Esophagus squamous epithelium (tissue), 5 donors: ENCODE data around the gene SLC25A44. TPM values are rescaled to one million over a fixed set of nuclear protein-coding genes. Genes with fewer than 3 reads are reported as not detected.

Experiments
- DNase-seq: peaks from one replicate; lab custom pipeline; 2025; lab: John Stamatoyannopoulos, UW
- H3K27ac ChIP-seq, 4 donors: fragments of 200-600 bp; sonication (generic); one replicate each; pipeline ENCODE4 v1.5.1; 2016 to 2019; ENCODE audit warnings: mild to moderate bottlenecking in 1 of 4
- H3K27me3 ChIP-seq, 4 donors: fragments of 200-600 bp; sonication (generic); 1 replicate in 3 of 4; 2 replicates in 1 of 4; pipeline versions ENCODE4 v1.5.1 to v1.6.0; 2017 to 2021; ENCODE audit warnings: antibody characterized with exemption in 1 of 4
- H3K36me3 ChIP-seq, 3 donors: fragments of 200-600 bp; sonication (generic); one replicate each; pipeline ENCODE4 v1.5.1; 2016 to 2019
- H3K4me1 ChIP-seq, 3 donors: fragments of 200-600 bp; sonication (generic); one replicate each; pipeline ENCODE4 v1.5.1; 2017 to 2019
- H3K4me3 ChIP-seq, 4 donors: fragments of 200-600 bp; sonication (generic); 1 replicate in 3 of 4; 2 replicates in 1 of 4; pipeline ENCODE4 v1.5.1; 2016 to 2019; ENCODE audit warnings: mild to moderate bottlenecking in 2 of 4, moderate library complexity in 1 of 4
- H3K9me3 ChIP-seq, 3 donors: fragments of 200-600 bp; sonication (generic); one replicate each; pipeline ENCODE4 v1.5.1; 2016 to 2019
- CTCF ChIP-seq, 6 experiments: fragments of 450-650 bp in 4 of 6; fragments of 200-600 bp in 2 of 6; sonication (generic) in 2 of 6; IDR thresholded peaks; one replicate each; pipeline ENCODE4 v1.5.1; 2016 to 2019; ENCODE audit warnings: antibody characterized with exemption in 6 of 6, mild to moderate bottlenecking in 4 of 6, moderate library complexity in 4 of 6
- POLR2A ChIP-seq, 4 donors: fragments of 450-650 bp; IDR thresholded peaks; one replicate each; pipeline ENCODE4 v1.6.1; 2017; ENCODE audit warnings: antibody characterized with exemption in 4 of 4, mild to moderate bottlenecking in 4 of 4, moderate library complexity in 3 of 4
- WGBS, 2 donors: methylation state at CpG; one replicate each; pipeline ENCODE4 v1.1.5; 2018; 5-methylcytosine and 5-hydroxymethylcytosine counted together
- intact Hi-C: fragments of 100-400 bp; cut with DNase I; formaldehyde crosslinking; loops from one replicate; pipeline ENCODE4 v1.15.0; 2022
- total RNA-seq, 4 donors: library from RNA; depleted of rRNA; stranded (reverse); fragments of >200 nt; gene quantifications; one replicate each; pipeline ENCODE4 v1.1.0, GENCODE V29; 2016
- donor health status: DM: yes; HTN: yes; CAD: no.

The SLC25A44 gene
- total RNA-seq, 4 donors from 2014 or later, result 10.5 to 17.7 (median 15.7) TPM

GRCh38 chr1:156198831-156199349 lies 5.0 kb downstream of the SLC25A44 start:
- H3K27ac ChIP-seq, result no peak overlapping the region
- H3K4me1 ChIP-seq, result peaks cover 7 to 36% (median 10%) of the 10 kb centered on the region in 3 donors
- TF ChIP-seq POLR2A (IDR thresholded peaks at IDR 0.05) (no peak), CTCF (IDR thresholded peaks at IDR 0.05) (no peak)
- H3K27me3 ChIP-seq, result no peaks in the 10 kb centered on the region
- no peak for DNase-seq
- H3K36me3 ChIP-seq, result peaks cover 0 to 62% (median 0%) of the 10 kb centered on the region in 3 donors
- no peak overlapping the region for H3K4me3 ChIP-seq
- no peaks in the 10 kb centered on the region for H3K9me3 ChIP-seq
- intact Hi-C loops, result no loop called here
- WGBS, 2 donors, result 49 to 85% methylated on average over 4 to 5 of the region's 5 CpGs

DNA sequence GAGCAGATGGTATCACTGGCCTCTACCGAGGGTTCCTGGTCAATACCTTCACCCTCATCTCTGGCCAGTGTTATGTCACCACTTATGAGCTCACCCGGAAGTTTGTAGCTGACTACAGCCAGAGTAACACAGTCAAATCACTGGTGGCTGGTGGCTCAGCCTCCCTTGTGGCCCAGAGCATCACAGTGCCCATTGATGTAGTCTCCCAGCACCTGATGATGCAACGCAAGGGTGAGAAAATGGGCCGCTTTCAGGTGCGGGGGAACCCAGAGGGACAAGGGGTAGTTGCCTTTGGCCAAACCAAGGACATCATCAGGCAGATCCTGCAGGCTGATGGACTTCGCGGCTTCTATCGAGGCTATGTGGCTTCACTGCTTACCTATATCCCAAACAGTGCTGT lies 6.1 kb downstream of the SLC25A44 start:
- intact Hi-C loops, result no loop called here
- H3K4me1 ChIP-seq, result peaks cover 0 to 27% (median 4%) of the 10 kb centered on the region in 3 donors
- no peaks in the 10 kb centered on the region for H3K9me3 ChIP-seq
- no peaks in the 10 kb centered on the region for H3K27me3 ChIP-seq
- 90 to 91% methylated on average over 5 to 8 of the region's 8 CpGs for WGBS, 2 donors
- TF ChIP-seq CTCF (IDR thresholded peaks at IDR 0.05), result no peak
- TF ChIP-seq POLR2A (IDR thresholded peaks at IDR 0.05), result no peak
- no peak overlapping the region for H3K4me3 ChIP-seq
- DNase-seq, result no peak
- H3K36me3 ChIP-seq, result peaks cover 0 to 73% (median 0%) of the 10 kb centered on the region in 3 donors
- no peak overlapping the region for H3K27ac ChIP-seq

DNA sequence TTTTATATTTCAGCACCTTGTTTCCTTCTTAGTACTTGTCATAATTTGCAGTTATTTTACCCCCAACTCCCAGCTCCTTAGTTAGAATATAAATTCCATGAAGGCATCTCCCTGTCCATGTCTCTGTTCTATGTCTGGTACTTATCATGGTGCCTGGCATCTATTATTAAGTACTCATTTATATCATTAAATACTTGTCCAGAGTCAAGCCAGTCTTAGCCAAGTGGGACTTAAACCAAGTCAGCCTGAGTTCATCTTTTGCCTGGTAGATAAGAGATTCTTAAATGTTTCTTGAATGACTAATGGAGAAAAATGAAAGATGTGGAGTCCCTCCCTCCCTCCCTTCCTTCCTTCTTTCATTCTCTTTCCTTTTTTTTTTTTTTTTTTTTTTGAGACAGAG lies 9.4 kb downstream of the SLC25A44 start:
- peaks cover 4 to 88% (median 11%) of the 10 kb centered on the region in 3 donors for H3K36me3 ChIP-seq
- H3K27me3 ChIP-seq, result no peaks in the 10 kb centered on the region
- TF ChIP-seq CTCF (IDR thresholded peaks at IDR 0.05) (no peak), POLR2A (IDR thresholded peaks at IDR 0.05) (no peak)
- H3K9me3 ChIP-seq, result no peaks in the 10 kb centered on the region
- peaks cover 0 to 5% (median 0%) of the 10 kb centered on the region in 3 donors for H3K4me1 ChIP-seq
- intact Hi-C loops, result no loop called here
- DNase-seq, result no peak
- H3K4me3 ChIP-seq, result no peak overlapping the region
- H3K27ac ChIP-seq, result no peak overlapping the region

- no peak for TF ChIP-seq CTCF (IDR thresholded peaks at IDR 0.05)
- no peak for TF ChIP-seq POLR2A (IDR thresholded peaks at IDR 0.05)
- Histone ChIP-seq H3K4me1 (peaks cover 0 to 5% (median 0%) of the 10 kb centered on the region in 3 donors), H3K27ac (no peak overlapping the region), H3K9me3 (no peaks in the 10 kb centered on the region), H3K4me3 (no peak overlapping the region), H3K27me3 (no peaks in the 10 kb centered on the region), H3K36me3 (peaks cover 4 to 95% (median 12%) of the 10 kb centered on the region in 3 donors)
- whole genome bisulfite sequencing, 2 donors, result 83 to 89% methylated on average over 2 to 3 of the region's 3 CpGs
- intact Hi-C loops, result no loop called here
- no peak for DNase-seq
Measured at GRCh38 chr1:156204686-156205085, 10.8 kb downstream of the SLC25A44 start.

DNA sequence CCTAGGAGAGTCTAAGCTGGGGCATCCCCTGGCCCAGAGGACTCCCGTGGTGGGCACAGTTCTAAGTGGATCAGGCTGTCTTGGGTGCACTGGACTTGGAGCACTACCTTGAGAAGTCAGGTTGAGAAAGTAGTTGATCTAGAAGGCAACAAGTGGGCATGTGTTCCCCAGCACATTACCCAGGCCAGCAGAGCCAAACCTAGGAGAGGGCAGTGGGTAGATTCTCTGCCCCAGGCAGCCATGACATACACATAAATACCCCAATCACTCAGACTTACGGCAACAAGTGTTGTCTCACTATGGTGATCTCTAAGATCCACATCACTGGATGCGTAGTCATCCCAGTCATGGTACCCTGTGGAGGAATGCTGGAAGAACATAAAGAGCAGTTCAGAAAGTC lies 17.3 kb downstream of the SLC25A44 start:
- Histone ChIP-seq H3K4me1 (peaks cover 10 to 36% (median 16%) of the 10 kb centered on the region in 3 donors), H3K9me3 (no peaks in the 10 kb centered on the region), H3K27ac (no peak overlapping the region), H3K27me3 (no peaks in the 10 kb centered on the region), H3K36me3 (peaks cover 4 to 69% (median 16%) of the 10 kb centered on the region in 3 donors), H3K4me3 (no peak overlapping the region)
- no peak for DNase-seq
- intact Hi-C loops, result no loop called here
- WGBS, 2 donors, result 100% methylated on average over 2 of the region's 3 CpGs
- TF ChIP-seq POLR2A (IDR thresholded peaks at IDR 0.05), result no peak
- no peak for TF ChIP-seq CTCF (IDR thresholded peaks at IDR 0.05)
